Mucosa of rectum (tissue), 2 donors: Measurements from ENCODE around the gene RPL18A.
A peak's percentile ranks its signal among the peaks of the same experiment; 100 is the strongest.

Source experiments
- H3K27ac ChIP-seq, 2 donors: one replicate each; pipeline ENCODE4 v1.7.0; 2013; ENCODE audit warnings: inconsistent platforms in 2 of 2, low read depth in 2 of 2, low read length in 2 of 2
- H3K27me3 ChIP-seq, 2 donors: one replicate each; pipeline ENCODE4 v1.7.0; 2013; ENCODE audit warnings: low read length in 2 of 2; ENCODE audit not compliant: control insufficient read depth in 2 of 2, insufficient read depth in 2 of 2
- H3K36me3 ChIP-seq, 2 donors: one replicate each; pipeline ENCODE4 v1.7.0; 2013; ENCODE audit warnings: low read length in 2 of 2; ENCODE audit not compliant: control insufficient read depth in 2 of 2, insufficient read depth in 2 of 2
- H3K4me1 ChIP-seq, 2 donors: one replicate each; pipeline ENCODE4 v1.7.0; 2013; ENCODE audit warnings: low read length in 2 of 2, mild to moderate bottlenecking in 1 of 2; ENCODE audit not compliant: control insufficient read depth in 2 of 2, insufficient read depth in 2 of 2
- H3K4me3 ChIP-seq, 2 donors: one replicate each; pipeline ENCODE4 v1.7.0; 2013; ENCODE audit warnings: low read length in 2 of 2
- H3K9ac ChIP-seq, 2 donors: one replicate each; pipeline ENCODE4 v1.7.0; 2013; ENCODE audit warnings: low read length in 2 of 2, low read depth in 1 of 2, mild to moderate bottlenecking in 1 of 2
- H3K9me3 ChIP-seq, 2 donors: one replicate each; pipeline ENCODE4 v1.7.0; 2013; ENCODE audit warnings: low read length in 2 of 2; ENCODE audit not compliant: control insufficient read depth in 2 of 2
- donor health status: healthy.
- donor health status: Normal muscosa, but diverticular disease.

The RPL18A gene

DNA sequence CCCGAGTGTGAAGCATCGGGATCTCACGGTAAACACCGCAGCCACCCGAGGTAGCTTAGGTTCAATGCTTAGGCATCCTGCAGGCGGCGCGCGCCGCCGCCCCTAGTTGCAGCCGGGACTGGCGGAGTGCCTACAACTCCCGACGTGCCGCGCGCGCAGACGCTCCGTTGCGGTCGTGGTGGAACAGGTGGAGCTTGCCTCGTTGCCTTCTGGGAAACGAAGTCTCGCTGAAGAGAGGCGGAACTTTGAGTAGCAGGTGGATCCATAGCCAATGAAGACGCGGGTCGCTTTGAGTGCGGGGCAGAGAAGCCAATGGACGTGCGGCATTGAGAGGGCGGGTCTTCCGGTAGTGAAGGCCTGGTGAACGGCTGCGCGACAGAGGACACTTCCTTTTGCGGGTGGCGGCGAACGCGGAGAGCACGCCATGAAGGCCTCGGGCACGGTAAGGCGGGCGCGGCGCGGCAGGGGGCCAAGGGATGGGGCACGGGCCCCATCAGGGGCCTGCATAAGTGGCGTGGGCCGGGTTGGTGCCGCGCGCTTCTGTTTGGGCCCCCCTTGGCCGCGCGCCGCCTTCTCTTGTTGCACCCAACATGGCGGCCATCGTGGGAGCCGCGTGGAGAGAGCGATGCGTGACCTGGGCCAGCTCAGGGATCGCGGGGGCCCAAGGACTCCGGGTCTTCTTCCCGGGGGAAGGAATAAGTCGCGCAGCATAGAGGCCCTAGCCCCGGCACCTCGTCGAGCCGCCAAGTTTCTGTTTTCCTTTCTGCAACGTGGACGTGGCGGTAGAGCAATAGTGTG lies at the start of gene RPL18A:
RPL18A (plus strand) TSS at position 378 of the 798 bp plus-strand sequence; CDS start at position 425, 47 bp downstream.
- peak within 1 kb of the TSS; percentile 77 to 83 for H3K27ac ChIP-seq
- no peaks in the 10 kb centered on the region for H3K9me3 ChIP-seq
- peaks cover 31 to 39% of the 10 kb centered on the region in 2 donors for H3K4me1 ChIP-seq
- peaks cover 28 to 39% of the 10 kb centered on the region in 2 donors for H3K36me3 ChIP-seq
- peak within 1 kb of the TSS; percentile 85 to 100 for H3K4me3 ChIP-seq
- H3K27me3 ChIP-seq = no peaks in the 10 kb centered on the region
- peak within 1 kb of the TSS; percentile 88 to 93 for H3K9ac ChIP-seq

DNA sequence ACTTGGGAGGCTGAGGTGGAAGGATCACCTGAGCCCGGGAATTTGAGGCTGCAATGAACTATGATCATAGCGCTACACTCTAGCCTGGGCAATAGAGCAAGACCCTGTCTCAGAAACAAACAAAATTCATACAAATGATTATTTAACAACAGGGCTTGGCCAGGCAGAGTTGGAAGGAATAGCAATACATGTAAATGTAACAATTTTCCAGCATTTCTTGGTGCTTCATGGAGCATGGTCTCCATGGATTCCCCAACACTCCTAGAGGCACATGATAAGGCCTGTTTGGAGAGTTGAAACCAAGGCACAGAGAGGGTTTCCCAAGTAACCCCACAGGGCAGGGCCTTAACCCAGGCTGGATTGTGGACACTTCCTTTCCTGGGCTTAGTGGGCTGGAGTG lies 48.6 kb upstream of the RPL18A start:
- Histone ChIP-seq H3K36me3 (peaks cover 33% of the 10 kb centered on the region in 2 donors), H3K27ac (no peak overlapping the region), H3K27me3 (peaks cover 0 to 4% of the 10 kb centered on the region in 2 donors), H3K4me1 (no peaks in the 10 kb centered on the region), H3K9me3 (no peaks in the 10 kb centered on the region), H3K9ac (no peak overlapping the region), H3K4me3 (no peak overlapping the region)

DNA sequence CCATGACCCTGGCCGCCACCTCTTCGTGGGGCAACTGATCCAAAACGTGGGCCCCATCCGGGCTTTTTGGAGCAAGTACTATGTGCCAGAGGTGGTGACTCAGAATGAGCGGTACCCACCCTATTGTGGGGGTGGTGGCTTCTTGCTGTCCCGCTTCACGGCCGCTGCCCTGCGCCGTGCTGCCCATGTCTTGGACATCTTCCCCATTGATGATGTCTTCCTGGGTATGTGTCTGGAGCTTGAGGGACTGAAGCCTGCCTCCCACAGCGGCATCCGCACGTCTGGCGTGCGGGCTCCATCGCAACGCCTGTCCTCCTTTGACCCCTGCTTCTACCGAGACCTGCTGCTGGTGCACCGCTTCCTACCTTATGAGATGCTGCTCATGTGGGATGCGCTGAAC lies 48.0 kb upstream of the RPL18A start:
- no peaks in the 10 kb centered on the region for H3K9me3 ChIP-seq
- no peak overlapping the region for H3K9ac ChIP-seq
- H3K27ac ChIP-seq = no peak overlapping the region
- no peaks in the 10 kb centered on the region for H3K4me1 ChIP-seq
- H3K4me3 ChIP-seq = no peak overlapping the region
- peaks cover 33% of the 10 kb centered on the region in 2 donors for H3K36me3 ChIP-seq
- peaks cover 0 to 4% of the 10 kb centered on the region in 2 donors for H3K27me3 ChIP-seq

DNA sequence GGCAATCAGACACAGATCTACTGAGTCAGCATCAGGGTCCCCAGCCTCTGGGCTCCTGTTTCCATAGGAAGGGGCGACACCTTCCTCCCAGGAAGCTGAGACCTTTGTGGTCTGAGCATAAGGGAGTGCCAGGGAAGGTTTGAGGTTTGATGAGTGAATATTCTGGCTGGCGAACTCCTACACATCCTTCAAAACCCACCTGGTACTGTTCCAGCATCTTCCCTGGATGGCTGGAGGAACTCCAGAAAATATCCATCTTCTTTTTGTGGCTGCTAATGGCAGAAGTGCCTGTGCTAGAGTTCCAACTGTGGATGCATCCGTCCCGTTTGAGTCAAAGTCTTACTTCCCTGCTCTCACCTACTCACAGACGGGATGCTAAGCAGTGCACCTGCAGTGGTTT lies 47.6 kb upstream of the RPL18A start:
- H3K27ac ChIP-seq = no peak overlapping the region
- no peak overlapping the region for H3K4me3 ChIP-seq
- no peak overlapping the region for H3K9ac ChIP-seq
- H3K27me3 ChIP-seq = peaks cover 0 to 4% of the 10 kb centered on the region in 2 donors
- no peaks in the 10 kb centered on the region for H3K9me3 ChIP-seq
- peaks cover 33% of the 10 kb centered on the region in 2 donors for H3K36me3 ChIP-seq
- H3K4me1 ChIP-seq = no peaks in the 10 kb centered on the region

DNA sequence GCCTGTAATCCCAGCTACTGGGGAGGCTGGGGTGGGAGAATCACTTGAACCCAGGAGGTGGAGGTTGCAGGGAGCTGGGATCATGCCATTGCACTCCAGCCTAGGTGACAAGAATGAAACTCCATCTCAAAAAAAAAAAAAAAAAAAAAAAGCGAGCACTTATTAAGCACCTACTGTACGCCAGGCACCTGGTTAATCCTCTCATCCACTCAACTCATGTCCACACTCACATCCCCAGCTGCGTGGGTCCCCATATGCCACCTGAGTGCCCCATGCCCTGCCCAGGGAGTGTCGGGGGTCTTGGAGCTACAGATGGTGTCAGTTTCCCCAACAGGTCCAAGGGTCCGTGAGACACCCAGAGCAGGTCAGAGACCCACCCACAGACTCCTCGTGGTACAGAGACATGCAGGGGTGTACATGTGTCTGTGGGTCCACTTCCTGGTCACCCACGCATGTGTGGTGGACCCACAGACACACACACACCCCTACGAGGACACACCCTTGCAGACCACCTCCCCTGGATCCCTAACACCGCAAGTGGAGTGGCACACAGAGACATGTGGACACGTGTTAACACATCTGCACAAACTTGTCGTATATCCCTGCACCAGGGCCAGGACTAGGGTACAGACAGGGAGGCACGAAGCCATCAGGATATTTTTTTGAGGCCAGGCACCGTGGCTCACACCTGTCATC lies 41.9 kb upstream of the RPL18A start:
- H3K9me3 ChIP-seq = no peaks in the 10 kb centered on the region
- H3K36me3 ChIP-seq = peaks cover 2 to 3% of the 10 kb centered on the region in 2 donors
- H3K4me3 ChIP-seq = no peak overlapping the region
- H3K27ac ChIP-seq = no peak overlapping the region
- no peak overlapping the region for H3K9ac ChIP-seq
- H3K4me1 ChIP-seq = no peaks in the 10 kb centered on the region
- H3K27me3 ChIP-seq = no peaks in the 10 kb centered on the region

DNA sequence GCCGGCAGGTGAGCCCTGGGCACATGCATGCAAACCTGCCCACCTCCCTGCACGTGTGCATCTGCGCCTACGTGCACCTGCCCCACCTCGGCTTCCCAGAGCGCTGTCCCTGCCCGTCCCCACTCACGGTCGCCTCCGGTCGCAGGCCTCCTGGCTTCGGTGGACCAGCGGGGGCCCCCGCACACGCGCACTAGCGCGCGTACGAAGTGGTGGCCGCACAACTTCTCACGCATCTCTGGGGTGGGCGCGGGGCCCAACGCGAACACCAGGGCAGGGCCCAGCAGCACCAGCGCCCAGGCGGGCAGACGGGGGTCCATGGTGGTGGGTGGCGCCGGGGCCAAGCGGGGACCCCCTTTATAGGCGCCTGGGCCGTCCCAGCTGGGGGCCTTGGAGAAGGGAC lies 38.5 kb upstream of the RPL18A start, which contains the start of gene INSL3:
INSL3 (minus strand) TSS at position 330 of the 400 bp plus-strand sequence; CDS start at position 317, 13 bp downstream.
- no peaks in the 10 kb centered on the region for H3K9me3 ChIP-seq

DNA sequence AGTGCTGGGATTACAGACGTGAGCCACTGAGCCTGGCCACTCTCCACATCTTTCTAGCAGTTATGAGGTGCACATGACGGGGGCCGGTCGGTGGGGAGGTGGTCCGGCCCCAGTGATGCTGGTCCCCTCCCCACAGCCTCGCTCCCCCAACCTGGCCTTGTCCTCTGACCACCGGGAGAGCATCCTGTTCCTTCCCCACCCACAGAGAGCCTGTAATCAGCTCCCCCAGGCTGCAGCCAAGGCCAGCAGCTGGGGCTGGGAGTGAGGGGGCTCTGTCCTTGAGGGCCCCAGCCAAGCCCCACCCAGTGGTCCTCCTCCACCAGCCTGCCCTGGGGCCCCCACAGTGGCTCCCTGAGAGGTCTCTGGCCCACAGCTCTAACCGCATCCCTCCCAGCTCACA lies 35.4 kb upstream of the RPL18A start:
- Histone ChIP-seq H3K27me3 (no peaks in the 10 kb centered on the region), H3K36me3 (no peaks in the 10 kb centered on the region), H3K9ac (no peak overlapping the region), H3K27ac (no peak overlapping the region), H3K4me3 (no peak overlapping the region), H3K4me1 (no peaks in the 10 kb centered on the region), H3K9me3 (no peaks in the 10 kb centered on the region)

More for the DNA sequence above, 38.5 kb upstream of the RPL18A start, which contains the start of gene INSL3:
- Histone ChIP-seq H3K36me3 (no peaks in the 10 kb centered on the region), H3K4me1 (no peaks in the 10 kb centered on the region), H3K27me3 (no peaks in the 10 kb centered on the region), H3K27ac (no peak within 1 kb of the TSS), H3K4me3 (no peak within 1 kb of the TSS), H3K9ac (no peak within 1 kb of the TSS)

DNA sequence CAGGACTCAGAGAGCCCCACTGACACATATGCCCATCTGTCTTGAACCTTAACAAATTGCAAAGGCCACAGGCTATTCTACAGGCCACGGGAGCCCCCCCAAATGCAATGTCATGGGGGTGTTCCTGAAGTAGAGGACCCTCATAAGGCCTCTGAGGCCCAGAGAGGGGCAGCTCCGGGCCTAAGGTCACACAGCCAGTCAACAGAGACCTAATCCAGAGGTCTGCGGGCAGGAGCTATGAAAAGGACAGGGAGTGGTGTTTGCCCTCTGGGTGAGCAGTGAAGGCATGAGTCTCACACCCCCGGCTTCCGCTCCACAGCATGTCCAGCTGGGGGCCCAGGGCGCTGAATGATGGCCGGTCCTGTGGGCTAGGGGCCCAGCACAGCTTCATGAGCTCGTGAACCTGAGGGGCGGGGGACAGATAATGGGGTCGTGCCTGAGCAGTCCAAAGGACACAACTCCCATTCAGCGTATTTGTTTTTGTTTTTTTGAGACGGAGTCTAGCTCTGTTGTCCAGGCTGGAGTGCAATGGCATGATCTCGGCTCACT lies 33.1 kb upstream of the RPL18A start:
- H3K4me1 ChIP-seq = no peaks in the 10 kb centered on the region
- no peaks in the 10 kb centered on the region for H3K9me3 ChIP-seq
- H3K27ac ChIP-seq = no peak overlapping the region
- no peak overlapping the region for H3K9ac ChIP-seq
- H3K4me3 ChIP-seq = no peak overlapping the region
- no peaks in the 10 kb centered on the region for H3K36me3 ChIP-seq
- no peaks in the 10 kb centered on the region for H3K27me3 ChIP-seq

DNA sequence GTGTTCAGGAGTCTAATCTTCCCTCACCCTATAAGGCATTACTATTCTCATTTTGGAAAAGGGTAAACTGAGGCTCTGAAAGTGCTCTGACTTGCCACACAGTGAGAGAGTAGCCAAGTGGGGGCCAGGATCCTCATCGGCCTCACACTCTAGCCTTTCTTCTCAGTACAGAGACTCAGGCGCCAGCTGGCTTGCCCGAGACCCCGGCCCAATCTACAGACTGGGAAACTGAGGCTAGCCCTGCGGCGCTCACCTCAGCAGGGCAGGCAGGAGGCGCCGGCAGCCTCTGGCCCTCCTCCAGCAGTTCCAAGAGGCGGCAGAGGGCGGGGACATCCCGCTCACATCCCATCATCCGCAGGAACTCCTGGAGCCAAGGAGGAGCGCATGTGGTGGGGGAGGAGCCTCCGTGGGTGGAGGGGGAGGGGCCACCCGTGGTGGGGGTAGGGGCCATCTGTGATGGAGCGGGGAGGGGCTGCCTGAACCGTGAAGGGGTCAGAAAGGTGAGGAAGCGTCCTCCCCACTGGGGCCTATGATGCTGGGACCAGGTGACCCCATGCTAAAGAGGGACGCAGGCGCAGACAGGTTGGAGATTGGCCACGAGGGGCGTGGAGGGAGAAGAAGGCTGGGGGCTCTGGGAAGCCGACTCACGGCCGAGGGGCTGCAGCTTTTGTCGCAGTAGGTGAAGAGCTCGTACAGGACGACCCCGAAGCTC lies 29.7 kb upstream of the RPL18A start:
- no peak overlapping the region for H3K27ac ChIP-seq
- peaks cover 8 to 10% of the 10 kb centered on the region in 2 donors for H3K27me3 ChIP-seq
- no peaks in the 10 kb centered on the region for H3K9me3 ChIP-seq
- no peak overlapping the region for H3K9ac ChIP-seq
- H3K4me1 ChIP-seq = no peaks in the 10 kb centered on the region
- no peak overlapping the region for H3K4me3 ChIP-seq
- no peaks in the 10 kb centered on the region for H3K36me3 ChIP-seq
